ENCODE results near the gene TADA2B.

The TADA2B gene

GRCh38 chr4:7030856-7031255 lies 12.3 kb upstream of the TADA2B start:
- Histone ChIP-seq H3K36me3 (ENCODE audit: control insufficient read depth, insufficient read depth, low read length) (peaks cover 20% of the 10 kb centered on the region), H3K4me1 (ENCODE audit: control insufficient read depth, insufficient read depth, low read length) (peaks cover 23% of the 10 kb centered on the region), H3K9ac (ENCODE audit: low read length) (no peak overlapping the region), H3K9me3 (ENCODE audit: control insufficient read depth, low read length) (no peaks in the 10 kb centered on the region), H3K27me3 (ENCODE audit: control insufficient read depth, insufficient read depth, low read length) (no peaks in the 10 kb centered on the region), H3K4me3 (ENCODE audit: low read length) (no peak overlapping the region)

- no peak overlapping the region for H3K9ac ChIP-seq (ENCODE audit: low read length)
- peaks cover 20% of the 10 kb centered on the region for H3K36me3 ChIP-seq (ENCODE audit: control insufficient read depth, insufficient read depth, low read length)
- no peaks in the 10 kb centered on the region for H3K27me3 ChIP-seq (ENCODE audit: control insufficient read depth, insufficient read depth, low read length)
- H3K4me3 ChIP-seq (ENCODE audit: low read length) = no peak overlapping the region
- peaks cover 23% of the 10 kb centered on the region for H3K4me1 ChIP-seq (ENCODE audit: control insufficient read depth, insufficient read depth, low read length)
- no peaks in the 10 kb centered on the region for H3K9me3 ChIP-seq (ENCODE audit: control insufficient read depth, low read length)
Measured at GRCh38 chr4:7031558-7032449, 11.4 kb upstream of the TADA2B start.

GRCh38 chr4:7032596-7032995 lies 10.6 kb upstream of the TADA2B start:
- H3K4me3 ChIP-seq (ENCODE audit: low read length) = no peak overlapping the region
- peaks cover 23% of the 10 kb centered on the region for H3K4me1 ChIP-seq (ENCODE audit: control insufficient read depth, insufficient read depth, low read length)
- H3K27me3 ChIP-seq (ENCODE audit: control insufficient read depth, insufficient read depth, low read length) = no peaks in the 10 kb centered on the region
- no peaks in the 10 kb centered on the region for H3K9me3 ChIP-seq (ENCODE audit: control insufficient read depth, low read length)
- H3K9ac ChIP-seq (ENCODE audit: low read length) = no peak overlapping the region
- peaks cover 20% of the 10 kb centered on the region for H3K36me3 ChIP-seq (ENCODE audit: control insufficient read depth, insufficient read depth, low read length)

- Histone ChIP-seq H3K4me3 (ENCODE audit: low read length) (peak overlapping the region; percentile 56), H3K36me3 (ENCODE audit: control insufficient read depth, insufficient read depth, low read length) (peaks cover 20% of the 10 kb centered on the region), H3K9ac (ENCODE audit: low read length) (peak overlapping the region; percentile 51), H3K9me3 (ENCODE audit: control insufficient read depth, low read length) (no peaks in the 10 kb centered on the region), H3K27me3 (ENCODE audit: control insufficient read depth, insufficient read depth, low read length) (no peaks in the 10 kb centered on the region), H3K4me1 (ENCODE audit: control insufficient read depth, insufficient read depth, low read length) (peaks cover 23% of the 10 kb centered on the region)
Measured at GRCh38 chr4:7034262-7035081, 8.7 kb upstream of the TADA2B start.

GRCh38 chr4:7037425-7037824 lies 5.7 kb upstream of the TADA2B start:
- H3K36me3 ChIP-seq (ENCODE audit: control insufficient read depth, insufficient read depth, low read length) = peaks cover 1% of the 10 kb centered on the region
- no peaks in the 10 kb centered on the region for H3K27me3 ChIP-seq (ENCODE audit: control insufficient read depth, insufficient read depth, low read length)
- peaks cover 35% of the 10 kb centered on the region for H3K4me1 ChIP-seq (ENCODE audit: control insufficient read depth, insufficient read depth, low read length)
- H3K4me3 ChIP-seq (ENCODE audit: low read length) = no peak overlapping the region
- H3K9me3 ChIP-seq (ENCODE audit: control insufficient read depth, low read length) = no peaks in the 10 kb centered on the region
- H3K9ac ChIP-seq (ENCODE audit: low read length) = no peak overlapping the region

- Histone ChIP-seq H3K9me3 (ENCODE audit: control insufficient read depth, low read length) (no peaks in the 10 kb centered on the region), H3K36me3 (ENCODE audit: control insufficient read depth, insufficient read depth, low read length) (no peaks in the 10 kb centered on the region), H3K4me3 (ENCODE audit: low read length) (no peak overlapping the region), H3K27me3 (ENCODE audit: control insufficient read depth, insufficient read depth, low read length) (no peaks in the 10 kb centered on the region), H3K9ac (ENCODE audit: low read length) (no peak overlapping the region), H3K4me1 (ENCODE audit: control insufficient read depth, insufficient read depth, low read length) (peaks cover 29% of the 10 kb centered on the region)
Measured at GRCh38 chr4:7040765-7041164, 2.4 kb upstream of the TADA2B start.

- H3K36me3 ChIP-seq (ENCODE audit: control insufficient read depth, insufficient read depth, low read length) = no peaks in the 10 kb centered on the region
- H3K9me3 ChIP-seq (ENCODE audit: control insufficient read depth, low read length) = no peaks in the 10 kb centered on the region
- no peaks in the 10 kb centered on the region for H3K27me3 ChIP-seq (ENCODE audit: control insufficient read depth, insufficient read depth, low read length)
- no peak overlapping the region for H3K4me3 ChIP-seq (ENCODE audit: low read length)
- peaks cover 34% of the 10 kb centered on the region for H3K4me1 ChIP-seq (ENCODE audit: control insufficient read depth, insufficient read depth, low read length)
- peak overlapping the region; percentile 41 for H3K9ac ChIP-seq (ENCODE audit: low read length)
Measured at GRCh38 chr4:7041246-7041645, 1.9 kb upstream of the TADA2B start.

GRCh38 chr4:7041801-7042502 lies 1.2 kb upstream of the TADA2B start:
- no peaks in the 10 kb centered on the region for H3K9me3 ChIP-seq (ENCODE audit: control insufficient read depth, low read length)
- H3K36me3 ChIP-seq (ENCODE audit: control insufficient read depth, insufficient read depth, low read length) = no peaks in the 10 kb centered on the region
- H3K4me3 ChIP-seq (ENCODE audit: low read length) = peak overlapping the region; percentile 53
- peaks cover 40% of the 10 kb centered on the region for H3K4me1 ChIP-seq (ENCODE audit: control insufficient read depth, insufficient read depth, low read length)
- peak overlapping the region; percentile 41 for H3K9ac ChIP-seq (ENCODE audit: low read length)
- no peaks in the 10 kb centered on the region for H3K27me3 ChIP-seq (ENCODE audit: control insufficient read depth, insufficient read depth, low read length)

GRCh38 chr4:7042503-7043283 lies 479 bp upstream of the TADA2B start:
- Histone ChIP-seq H3K27me3 (ENCODE audit: control insufficient read depth, insufficient read depth, low read length) (no peaks in the 10 kb centered on the region), H3K9me3 (ENCODE audit: control insufficient read depth, low read length) (no peaks in the 10 kb centered on the region), H3K4me1 (ENCODE audit: control insufficient read depth, insufficient read depth, low read length) (peaks cover 40% of the 10 kb centered on the region), H3K9ac (ENCODE audit: low read length) (peak overlapping the region; percentile 41), H3K4me3 (ENCODE audit: low read length) (peak overlapping the region; percentile 53), H3K36me3 (ENCODE audit: control insufficient read depth, insufficient read depth, low read length) (no peaks in the 10 kb centered on the region)

GRCh38 chr4:7044137-7044930 lies 1.2 kb downstream of the TADA2B start:
- Histone ChIP-seq H3K4me3 (ENCODE audit: low read length) (peak overlapping the region; percentile 56), H3K9ac (ENCODE audit: low read length) (peak overlapping the region; percentile 89), H3K9me3 (ENCODE audit: control insufficient read depth, low read length) (no peaks in the 10 kb centered on the region), H3K36me3 (ENCODE audit: control insufficient read depth, insufficient read depth, low read length) (no peaks in the 10 kb centered on the region), H3K27me3 (ENCODE audit: control insufficient read depth, insufficient read depth, low read length) (no peaks in the 10 kb centered on the region), H3K4me1 (ENCODE audit: control insufficient read depth, insufficient read depth, low read length) (peaks cover 40% of the 10 kb centered on the region)

- Histone ChIP-seq H3K4me1 (ENCODE audit: control insufficient read depth, insufficient read depth, low read length) (peaks cover 48% of the 10 kb centered on the region), H3K27me3 (ENCODE audit: control insufficient read depth, insufficient read depth, low read length) (no peaks in the 10 kb centered on the region), H3K36me3 (ENCODE audit: control insufficient read depth, insufficient read depth, low read length) (no peaks in the 10 kb centered on the region), H3K9ac (ENCODE audit: low read length) (peak overlapping the region; percentile 89), H3K9me3 (ENCODE audit: control insufficient read depth, low read length) (no peaks in the 10 kb centered on the region), H3K4me3 (ENCODE audit: low read length) (peak overlapping the region; percentile 56)
Measured at GRCh38 chr4:7045553-7045952, 2.4 kb downstream of the TADA2B start.
